HEK293 (cell line): ENCODE data around the gene HOXC11.

ENCODE experiments used
- GLIS1 ChIP-seq: fragments of 450-650 bp; formaldehyde crosslinking; IDR thresholded peaks from 2 replicates; pipeline ENCODE4 v1.5.1; 2016; ENCODE audit warnings: missing biosample characterization, missing genetic modification characterization
- GLIS2 ChIP-seq: fragments of 450-650 bp; formaldehyde crosslinking; IDR thresholded peaks from 2 replicates; pipeline ENCODE4 v1.5.1; 2016; ENCODE audit warnings: missing biosample characterization, missing genetic modification characterization
- HOXC10 ChIP-seq: sonication (generic); formaldehyde crosslinking; IDR thresholded peaks from 2 replicates; pipeline ENCODE4 v1.8.1; 2023; ENCODE audit warnings: mild to moderate bottlenecking, missing genetic modification reagents
- MZF1 ChIP-seq: fragments of 450-650 bp; formaldehyde crosslinking; IDR thresholded peaks from 2 replicates; pipeline ENCODE4 v1.5.1; 2017; ENCODE audit warnings: missing biosample characterization, missing genetic modification characterization, borderline replicate concordance
- PATZ1 ChIP-seq: fragments of 450-650 bp; formaldehyde crosslinking; IDR thresholded peaks from 2 replicates; pipeline ENCODE4 v1.5.1; 2016; ENCODE audit warnings: missing biosample characterization, missing genetic modification characterization
- PRDM1 ChIP-seq: fragments of 450-650 bp; formaldehyde crosslinking; IDR thresholded peaks from 2 replicates; pipeline ENCODE4; 2016; ENCODE audit warnings: missing biosample characterization, missing genetic modification characterization
- RBAK ChIP-seq: fragments of 450-650 bp; formaldehyde crosslinking; IDR thresholded peaks from 2 replicates; pipeline ENCODE4 v1.5.1; 2016; ENCODE audit warnings: missing biosample characterization, missing genetic modification characterization
- REPIN1 ChIP-seq: fragments of 450-650 bp; formaldehyde crosslinking; IDR thresholded peaks from 2 replicates; pipeline ENCODE4 v1.5.1; 2017; ENCODE audit warnings: missing biosample characterization, missing genetic modification characterization, low read depth
- SCRT1 ChIP-seq: fragments of 450-650 bp; formaldehyde crosslinking; IDR thresholded peaks from 2 replicates; pipeline ENCODE4 v1.5.1; 2016; ENCODE audit warnings: missing biosample characterization, missing genetic modification characterization, borderline replicate concordance
- TRIM28 ChIP-seq: IDR thresholded peaks from 2 replicates; pipeline ENCODE4 v1.6.1; 2011; ENCODE audit warnings: low read length, control low read depth, borderline replicate concordance
- TSHZ1 ChIP-seq: fragments of 450-650 bp; formaldehyde crosslinking; IDR thresholded peaks from 2 replicates; pipeline ENCODE4 v1.5.1; 2016; ENCODE audit warnings: missing biosample characterization, missing genetic modification characterization, borderline replicate concordance
- ZBTB17 ChIP-seq: fragments of 450-650 bp; formaldehyde crosslinking; IDR thresholded peaks from 2 replicates; pipeline ENCODE4 v1.5.1; 2016; ENCODE audit warnings: missing biosample characterization, missing genetic modification characterization
- ZBTB20 ChIP-seq: fragments of 450-650 bp; formaldehyde crosslinking; IDR thresholded peaks from 2 replicates; pipeline ENCODE4 v1.5.1; 2016; ENCODE audit warnings: missing biosample characterization, missing genetic modification characterization
- ZNF112 ChIP-seq: fragments of 450-650 bp; formaldehyde crosslinking; IDR thresholded peaks from 2 replicates; pipeline ENCODE4 v1.5.0; 2017; ENCODE audit warnings: missing biosample characterization, missing genetic modification characterization
- ZNF18 ChIP-seq: fragments of 450-650 bp; formaldehyde crosslinking; IDR thresholded peaks from 2 replicates; pipeline ENCODE4 v1.5.1; 2016; ENCODE audit warnings: missing biosample characterization, missing genetic modification characterization
- ZNF211 ChIP-seq: fragments of 450-650 bp; formaldehyde crosslinking; IDR thresholded peaks from 2 replicates; pipeline ENCODE4 v1.5.1; 2016; ENCODE audit warnings: low read depth, missing biosample characterization, missing genetic modification characterization
- ZNF341 ChIP-seq: fragments of 450-650 bp; formaldehyde crosslinking; IDR thresholded peaks from 2 replicates; pipeline ENCODE4; 2016; ENCODE audit warnings: low read depth, missing biosample characterization, missing genetic modification characterization
- ZNF521 ChIP-seq: fragments of 450-650 bp; formaldehyde crosslinking; IDR thresholded peaks from 2 replicates; pipeline ENCODE4 v1.5.1; 2017; ENCODE audit warnings: missing biosample characterization, mild to moderate bottlenecking, missing genetic modification characterization
- ZNF585B ChIP-seq: fragments of 450-650 bp; formaldehyde crosslinking; IDR thresholded peaks from 2 replicates; pipeline ENCODE4 v1.5.1; 2016; ENCODE audit warnings: missing biosample characterization, missing genetic modification characterization
- ZNF645 ChIP-seq: fragments of 450-650 bp; formaldehyde crosslinking; IDR thresholded peaks from 2 replicates; pipeline ENCODE4; 2016; ENCODE audit warnings: missing biosample characterization, missing genetic modification characterization
- ZNF664 ChIP-seq: fragments of 450-650 bp; formaldehyde crosslinking; IDR thresholded peaks from 2 replicates; pipeline ENCODE4 v1.5.1; 2016; ENCODE audit warnings: missing biosample characterization, missing genetic modification characterization
- ZNF692 ChIP-seq: fragments of 450-650 bp; formaldehyde crosslinking; IDR thresholded peaks from 2 replicates; pipeline ENCODE4 v1.5.1; 2016; ENCODE audit warnings: missing biosample characterization, missing genetic modification characterization
- ZNF792 ChIP-seq: fragments of 450-650 bp; formaldehyde crosslinking; IDR thresholded peaks from 2 replicates; pipeline ENCODE4 v1.5.1; 2016; ENCODE audit warnings: missing biosample characterization, missing genetic modification characterization
- ZNF837 ChIP-seq: fragments of 450-650 bp; formaldehyde crosslinking; IDR thresholded peaks from 2 replicates; pipeline ENCODE4 v1.5.1; 2016; ENCODE audit warnings: missing biosample characterization, missing genetic modification characterization
- ZSCAN18 ChIP-seq: fragments of 450-650 bp; formaldehyde crosslinking; IDR thresholded peaks from 2 replicates; pipeline ENCODE4 v1.5.1; 2016; ENCODE audit warnings: missing biosample characterization, missing genetic modification characterization

The HOXC11 gene

GRCh38 chr12:54017027-54017788 is 44.3 kb downstream of the HOXC11 start (continued):
- peak; percentile 87 for TF ChIP-seq ZBTB17 (tag by site-specific recombination)
- no peak for TF ChIP-seq ZNF645 (tag by site-specific recombination)
- TF ChIP-seq GLIS1 (tag by site-specific recombination), result no peak; the same call in 1 of the 2 replicates
- no peak; the same call in 1 of the 2 replicates for TF ChIP-seq MZF1 (tag by site-specific recombination)
- no peak for TF ChIP-seq ZNF521 (tag by site-specific recombination)
- TF ChIP-seq ZNF341 (tag by site-specific recombination), result peak; percentile 98
- no peak for TF ChIP-seq ZNF211 (tag by site-specific recombination)
- TF ChIP-seq ZNF837 (tag by site-specific recombination), result no peak
- TF ChIP-seq ZNF18 (tag by site-specific recombination), result no peak; the same call in 1 of the 2 replicates
- TF ChIP-seq ZNF692 (tag by site-specific recombination), result no peak
- TF ChIP-seq HOXC10 (CRISPR knock-in tag), result no peak
- no peak for TF ChIP-seq RBAK (tag by site-specific recombination)
- TF ChIP-seq ZNF792, result no peak
- peak; percentile 99 for TF ChIP-seq SCRT1 (tag by site-specific recombination)
- no peak for TF ChIP-seq GLIS2 (tag by site-specific recombination)
- no peak; the same call in 1 of the 2 replicates for TF ChIP-seq TSHZ1 (tag by site-specific recombination)
- peak; percentile 98 for TF ChIP-seq PRDM1 (tag by site-specific recombination)
- no peak; the same call in 1 of the 2 replicates for TF ChIP-seq ZBTB20 (tag by site-specific recombination)
- TF ChIP-seq ZNF112 (tag by site-specific recombination), result no peak
- peak; percentile 94; the same call in 1 of the 2 replicates for TF ChIP-seq PATZ1
- no peak for TF ChIP-seq ZSCAN18
- TF ChIP-seq TRIM28, result no peak
- no peak for TF ChIP-seq ZNF585B (tag by site-specific recombination)
- no peak for TF ChIP-seq REPIN1
- TF ChIP-seq ZNF664 (tag by site-specific recombination), result no peak
